ENCODE data around the gene IL4. TPM values are rescaled to one million over a fixed set of nuclear protein-coding genes. Genes with fewer than 3 reads are reported as not detected.

The IL4 gene
- total and polyA plus RNA-seq, 2 donors (not counting 3 experiments of a cell fraction or from before 2014, with no cell fraction given), result not detected

DNA sequence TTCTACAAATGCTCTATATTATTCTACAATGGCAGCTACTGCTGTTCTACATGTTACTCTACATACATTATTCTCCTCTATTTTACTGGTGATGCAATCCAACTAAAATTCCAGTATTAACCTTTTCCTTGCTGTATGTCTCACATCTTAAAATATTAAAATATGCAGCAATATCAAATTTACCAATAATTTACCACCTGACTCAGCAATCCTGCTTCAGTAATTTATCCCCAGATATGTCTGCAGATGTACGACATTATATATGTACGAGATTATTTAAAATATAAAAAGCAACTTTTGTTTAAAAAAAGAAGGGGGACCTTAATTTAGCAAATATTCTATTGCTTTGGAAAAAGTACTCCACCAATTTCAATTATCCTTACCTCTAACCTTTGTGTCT lies 52.0 kb downstream of the IL4 start:
- Histone ChIP-seq H3K9me3 (replicated peaks; ENCODE audit: control insufficient read depth, insufficient read depth, low read length) (no peaks in the 10 kb centered on the region), H3K27ac (ENCODE audit: insufficient read depth, low read depth, low read length) (no peak overlapping the region), H2AFZ (ENCODE audit: low read depth, low read length) (no peak overlapping the region), H3K27me3 (ENCODE audit: control insufficient read depth in 2 of 2, insufficient read depth in 2 of 2, low read length in 2 of 2) (no peaks in the 10 kb centered on the region), H3K36me3 (ENCODE audit: control insufficient read depth in 2 of 2, extremely low read depth in 1 of 2, insufficient read depth in 2 of 2, low read length in 2 of 2) (no peaks in the 10 kb centered on the region), H3K79me2 (ENCODE audit: control insufficient read depth, insufficient read depth, low read length) (no peaks in the 10 kb centered on the region), H3K4me1 (ENCODE audit: control insufficient read depth, extremely low read depth, insufficient read depth, low read length) (no peaks in the 10 kb centered on the region), H4K20me1 (replicated peaks; ENCODE audit: control insufficient read depth, extremely low read depth, insufficient read depth, low read length) (no peaks in the 10 kb centered on the region), H3K9me1 (replicated peaks; ENCODE audit: control insufficient read depth, extremely low read depth, insufficient read depth, low read length) (no peaks in the 10 kb centered on the region), H3K9ac (replicated peaks; ENCODE audit: extremely low read depth, insufficient read depth, low read length) (no peak overlapping the region), H3K4me2 (ENCODE audit: insufficient read depth, low read length) (no peak overlapping the region), H3K4me3 (replicated peaks in 1 of 3; ENCODE audit: insufficient read depth in 1 of 3, low read depth in 1 of 3, low read length in 3 of 3) (no peak overlapping the region)
- DNase-seq (ENCODE audit: low read depth, low spot score) (no peak), FAIRE-seq (no peak)
- ChIA-PET CTCF (interaction anchor here (2.1 kb wide), 1 partner anchor 10 kb away, joined by 8 read pairs; no protein-coding TSS in a partner anchor), POLR2A (no interaction called here)
- dilution Hi-C loops (cut with MboI; ENCODE audit: extremely low pct_ligation_motif_present, low sequenced_read_pairs) (no loop called here), intact Hi-C loops (cut with micrococcal nuclease) (no loop called here)
- TF ChIP-seq POLR2AphosphoS5 (IDR thresholded peaks at IDR 0.05; ENCODE audit: insufficient read depth, low read depth, low read length), result no peak
- no TSS peak for BruUV-seq (replicated peaks)

DNA sequence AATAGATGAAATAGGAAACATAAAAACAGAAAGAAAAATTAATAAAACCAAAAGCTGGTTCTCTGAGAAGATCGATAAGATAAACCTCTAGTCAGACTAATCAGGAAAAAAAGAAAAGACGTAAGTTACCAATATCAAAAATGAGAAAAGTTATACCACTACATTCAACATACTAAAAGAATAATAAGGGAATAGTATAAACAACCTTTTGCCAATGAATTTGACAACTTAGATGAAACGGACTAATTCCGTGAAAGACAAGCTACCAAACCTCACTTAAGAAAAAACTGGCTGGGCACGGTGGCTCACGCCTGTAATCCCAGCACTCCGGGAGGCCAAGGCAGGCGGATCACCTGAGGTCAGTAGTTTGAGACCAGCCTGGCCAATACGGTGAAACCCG lies 56.1 kb downstream of the IL4 start:
- Histone ChIP-seq H3K4me2 (ENCODE audit: insufficient read depth, low read length) (no peak overlapping the region), H4K20me1 (replicated peaks; ENCODE audit: control insufficient read depth, extremely low read depth, insufficient read depth, low read length) (no peaks in the 10 kb centered on the region), H3K9me1 (replicated peaks; ENCODE audit: control insufficient read depth, extremely low read depth, insufficient read depth, low read length) (no peaks in the 10 kb centered on the region), H2AFZ (ENCODE audit: low read depth, low read length) (no peak overlapping the region), H3K79me2 (ENCODE audit: control insufficient read depth, insufficient read depth, low read length) (no peaks in the 10 kb centered on the region), H3K36me3 (ENCODE audit: control insufficient read depth in 2 of 2, extremely low read depth in 1 of 2, insufficient read depth in 2 of 2, low read length in 2 of 2) (no peaks in the 10 kb centered on the region), H3K4me1 (ENCODE audit: control insufficient read depth, extremely low read depth, insufficient read depth, low read length) (no peaks in the 10 kb centered on the region), H3K9me3 (replicated peaks; ENCODE audit: control insufficient read depth, insufficient read depth, low read length) (no peaks in the 10 kb centered on the region), H3K27ac (ENCODE audit: insufficient read depth, low read depth, low read length) (no peak overlapping the region), H3K27me3 (ENCODE audit: control insufficient read depth in 2 of 2, insufficient read depth in 2 of 2, low read length in 2 of 2) (no peaks in the 10 kb centered on the region), H3K9ac (replicated peaks; ENCODE audit: extremely low read depth, insufficient read depth, low read length) (no peak overlapping the region), H3K4me3 (replicated peaks in 1 of 3; ENCODE audit: insufficient read depth in 1 of 3, low read depth in 1 of 3, low read length in 3 of 3) (no peak overlapping the region)
- dilution Hi-C loops (cut with MboI; ENCODE audit: extremely low pct_ligation_motif_present, low sequenced_read_pairs) (no loop called here), intact Hi-C loops (cut with micrococcal nuclease) (no loop called here)
- no TSS peak for BruUV-seq (replicated peaks)
- TF ChIP-seq GATA2 (IDR thresholded peaks at IDR 0.05; ENCODE audit: insufficient read depth, insufficient read length, low read depth, low read length), result no peak
- TF ChIP-seq MAX (IDR thresholded peaks at IDR 0.05; ENCODE audit: insufficient read depth, insufficient read length), result no peak
- TF ChIP-seq POLR2AphosphoS5 (IDR thresholded peaks at IDR 0.05; ENCODE audit: insufficient read depth, low read depth, low read length), result no peak
- TF ChIP-seq POLR2A (IDR thresholded peaks at IDR 0.05; ENCODE audit: low read depth, low read length), result no peak
- TF ChIP-seq JUN (IDR thresholded peaks at IDR 0.05; ENCODE audit: borderline replicate concordance, insufficient read depth, insufficient read length, low read depth), result no peak
- TF ChIP-seq FOS (IDR thresholded peaks at IDR 0.05; ENCODE audit: borderline replicate concordance, insufficient read depth, low read length), result no peak
- TF ChIP-seq MYC (IDR thresholded peaks at IDR 0.05; ENCODE audit: low read depth, low read length), result no peak
- no peak for TF ChIP-seq EZH2 (IDR thresholded peaks at IDR 0.05; ENCODE audit: borderline replicate concordance, low read depth, low read length, severe bottlenecking)
- TF ChIP-seq, protein P1, sequence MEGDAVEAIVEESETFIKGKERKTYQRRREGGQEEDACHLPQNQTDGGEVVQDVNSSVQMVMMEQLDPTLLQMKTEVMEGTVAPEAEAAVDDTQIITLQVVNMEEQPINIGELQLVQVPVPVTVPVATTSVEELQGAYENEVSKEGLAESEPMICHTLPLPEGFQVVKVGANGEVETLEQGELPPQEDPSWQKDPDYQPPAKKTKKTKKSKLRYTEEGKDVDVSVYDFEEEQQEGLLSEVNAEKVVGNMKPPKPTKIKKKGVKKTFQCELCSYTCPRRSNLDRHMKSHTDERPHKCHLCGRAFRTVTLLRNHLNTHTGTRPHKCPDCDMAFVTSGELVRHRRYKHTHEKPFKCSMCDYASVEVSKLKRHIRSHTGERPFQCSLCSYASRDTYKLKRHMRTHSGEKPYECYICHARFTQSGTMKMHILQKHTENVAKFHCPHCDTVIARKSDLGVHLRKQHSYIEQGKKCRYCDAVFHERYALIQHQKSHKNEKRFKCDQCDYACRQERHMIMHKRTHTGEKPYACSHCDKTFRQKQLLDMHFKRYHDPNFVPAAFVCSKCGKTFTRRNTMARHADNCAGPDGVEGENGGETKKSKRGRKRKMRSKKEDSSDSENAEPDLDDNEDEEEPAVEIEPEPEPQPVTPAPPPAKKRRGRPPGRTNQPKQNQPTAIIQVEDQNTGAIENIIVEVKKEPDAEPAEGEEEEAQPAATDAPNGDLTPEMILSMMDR (IDR thresholded peaks at IDR 0.05; ENCODE audit: extremely low read depth in 1 of 2, insufficient read depth in 1 of 2, low read depth in 1 of 2, low read length in 2 of 2), result no peak
- FAIRE-seq (no peak), DNase-seq (ENCODE audit: low read depth, low spot score) (no peak)
- POLR2A ChIA-PET, result no interaction called here
- CTCF ChIA-PET, result interaction anchor here (1.5 to 3.4 kb wide), 2 partner anchors 14 to 90 kb away, joined by 3 to 15 read pairs; no protein-coding TSS in a partner anchor
